HCT116 (cell line): ENCODE results near the gene ASPG. TPM values are rescaled to one million over a fixed set of nuclear protein-coding genes. Genes with fewer than 3 reads are reported as not detected.

Source experiments
- ATAC-seq: fragments of 200-7000 bp; cut with Tn5 transposase; 2 replicates; pipeline ENCODE4 v1.9.1; 2020; ENCODE audit warnings: mild to moderate bottlenecking, moderate library complexity
- BruUV-seq: library from RNA; stranded (reverse); fragments of 400-500 nt; replicated peaks from 2 replicates; lab custom pipeline; 2021; lab: Mats Ljungman, UMichigan
- CTCF ChIA-PET: fragments of 300-600 bp; sonication (Branson Sonifier 250); formaldehyde crosslinking; loops from one replicate; lab custom pipeline; 2021; ENCODE audit warnings: antibody characterized with exemption; lab: Charles Lee
- POLR2A ChIA-PET: fragments of 300-600, 350-600 bp; sonication (Branson Sonifier 250); formaldehyde crosslinking; loops from one replicate; lab custom pipeline; 2021; ENCODE audit warnings: antibody characterized with exemption; lab: Charles Lee
- RAD21 ChIA-PET, 2 experiments: fragments of 300-600 bp; sonication (Branson Sonifier 250); formaldehyde crosslinking; loops; one replicate each; lab custom pipeline; 2023; ENCODE audit warnings: low total read pairs in 2 of 2; ENCODE audit not compliant: uncharacterized antibody in 2 of 2, unreplicated experiment in 2 of 2, low non-redundant PET in 1 of 2; lab: Charles Lee
- DNase-seq: peaks from one replicate; pipeline ENCODE4 v3.0.0-alpha.2; 2010; ENCODE audit warnings: low read depth, low spot score
- H2AFZ ChIP-seq: fragments of 200-600 bp; shearing (Covaris generic), sonication (generic); 2 replicates; pipeline ENCODE4 v1.6.1; 2017; ENCODE audit warnings: low read depth, mixed run types, mixed read lengths, antibody characterized with exemption, low read length; ENCODE audit not compliant: poor library complexity, severe bottlenecking
- H3K27ac ChIP-seq: 2 replicates; pipeline ENCODE4 v1.5.1; 2012; ENCODE audit warnings: low read depth, low read length
- H3K27me3 ChIP-seq: fragments of 200-600 bp; sonication (generic); 2 replicates; pipeline ENCODE4 v1.6.1; 2016; ENCODE audit warnings: mixed run types, low read length, mixed read lengths; ENCODE audit not compliant: insufficient read depth
- H3K36me3 ChIP-seq, 2 experiments: fragments of 200-500 bp in 1 of 2; fragments of 200-600 bp in 1 of 2; sonication (Bioruptor generic) in 1 of 2; sonication (generic) in 1 of 2; 2 replicates each; pipeline versions ENCODE4 v1.5.1 to v1.6.1; 2014 to 2016; ENCODE audit warnings: low read length in 2 of 2, inconsistent platforms in 1 of 2, mixed read lengths in 1 of 2, mixed run types in 1 of 2; ENCODE audit not compliant: insufficient read depth in 2 of 2, control insufficient read depth in 1 of 2
- H3K4me1 ChIP-seq, 2 experiments: fragments of 200-600 bp in 1 of 2; sonication (generic) in 1 of 2; 2 replicates each; pipeline versions ENCODE4 v1.5.1 to v1.6.1; 2012 to 2017; ENCODE audit warnings: low read length in 2 of 2, inconsistent platforms in 1 of 2, mild to moderate bottlenecking in 1 of 2, mixed read lengths in 1 of 2, mixed run types in 1 of 2, moderate library complexity in 1 of 2; ENCODE audit not compliant: insufficient read depth in 2 of 2, control insufficient read depth in 1 of 2
- H3K4me2 ChIP-seq: fragments of 200-600 bp; sonication (generic); 2 replicates; pipeline ENCODE4 v1.6.1; 2017; ENCODE audit warnings: mixed run types, low read length, mixed read lengths
- H3K4me3 ChIP-seq, 2 experiments: fragments of 200-600 bp in 1 of 2; sonication (generic) in 1 of 2; replicated peaks in 1 of 2; 2 replicates each; pipeline ENCODE4 v1.5.1; 2011 to 2016; ENCODE audit warnings: low read length in 2 of 2, control low read depth in 1 of 2, low read depth in 1 of 2, mild to moderate bottlenecking in 1 of 2, mixed read lengths in 1 of 2, mixed run types in 1 of 2
- H3K79me2 ChIP-seq: fragments of 200-600 bp; sonication (generic); 2 replicates; pipeline ENCODE4 v1.6.1; 2017; ENCODE audit warnings: mild to moderate bottlenecking, mixed run types, low read length, moderate library complexity, mixed read lengths; ENCODE audit not compliant: insufficient read depth
- H3K9ac ChIP-seq: fragments of 200-600 bp; sonication (generic); 2 replicates; pipeline ENCODE4 v1.6.1; 2016; ENCODE audit warnings: low read length, mixed read lengths
- H3K9me2 ChIP-seq: fragments of 200-600 bp; sonication (generic), shearing (Covaris generic); 2 replicates; pipeline ENCODE4 v1.6.1; 2017; ENCODE audit warnings: mixed run types, mild to moderate bottlenecking, moderate library complexity; ENCODE audit not compliant: insufficient read depth
- H3K9me3 ChIP-seq, 2 experiments: fragments of 200-500 bp in 1 of 2; fragments of 200-600 bp in 1 of 2; sonication (Bioruptor generic) in 1 of 2; sonication (generic) in 1 of 2; 2 replicates each; pipeline ENCODE4 v1.6.1; 2014 to 2017; ENCODE audit warnings: low read length in 2 of 2, mixed read lengths in 2 of 2, inconsistent platforms in 1 of 2, low read depth in 1 of 2, mild to moderate bottlenecking in 1 of 2, mixed run types in 1 of 2, moderate library complexity in 1 of 2; ENCODE audit not compliant: control insufficient read depth in 1 of 2, insufficient read depth in 1 of 2
- H4K20me1 ChIP-seq: fragments of 200-600 bp; sonication (generic), shearing (Covaris generic); 2 replicates; pipeline ENCODE4 v1.6.1; 2017; ENCODE audit warnings: mixed run types, mild to moderate bottlenecking, moderate library complexity; ENCODE audit not compliant: insufficient read depth
- ATF3 ChIP-seq: IDR thresholded peaks from 2 replicates; pipeline ENCODE4 v1.6.1; 2012
- CBX3 ChIP-seq: IDR thresholded peaks from 2 replicates; pipeline ENCODE4 v1.6.1; 2012; ENCODE audit warnings: low read depth
- CEBPB ChIP-seq: IDR thresholded peaks from 2 replicates; pipeline ENCODE4 v1.6.1; 2012; ENCODE audit warnings: low read depth
- CTCF ChIP-seq, 3 experiments: fragments of 200-600 bp in 1 of 3; sonication (generic) in 1 of 3; IDR thresholded peaks in 2 of 3; conservative IDR thresholded peaks in 1 of 3; 2 replicates each; pipeline ENCODE4 v1.5.1; 2012 to 2017; ENCODE audit warnings: low read depth in 2 of 3, low read length in 2 of 3, antibody characterized with exemption in 1 of 3, borderline replicate concordance in 1 of 3, control low read depth in 1 of 3, mild to moderate bottlenecking in 1 of 3, mixed read lengths in 1 of 3, mixed run types in 1 of 3, moderate library complexity in 1 of 3; ENCODE audit not compliant: insufficient read depth in 1 of 3
- EGR1 ChIP-seq: IDR thresholded peaks from 2 replicates; pipeline ENCODE4 v1.6.1; 2012; ENCODE audit warnings: low read depth
- ELF1 ChIP-seq: IDR thresholded peaks from 2 replicates; pipeline ENCODE4 v1.6.1; 2012; ENCODE audit warnings: low read depth, borderline replicate concordance
- EZH2phosphoT487 ChIP-seq: fragments of 200-600 bp; IDR thresholded peaks from 2 replicates; pipeline ENCODE4 v1.6.1; 2018; ENCODE audit warnings: antibody characterized with exemption, borderline replicate concordance
- FOSL1 ChIP-seq: IDR thresholded peaks from 2 replicates; pipeline ENCODE4 v1.6.1; 2012; ENCODE audit warnings: low read depth
- JUND ChIP-seq: IDR thresholded peaks from 2 replicates; pipeline ENCODE4 v1.6.1; 2012
- MAX ChIP-seq: IDR thresholded peaks from 2 replicates; pipeline ENCODE4 v1.6.1; 2012
- POLR2A ChIP-seq: IDR thresholded peaks from 2 replicates; pipeline ENCODE4 v1.7.0; 2011; ENCODE audit warnings: borderline replicate concordance; ENCODE audit not compliant: insufficient read depth, insufficient read length; ENCODE audit errors: extremely low read depth
- POLR2AphosphoS5 ChIP-seq: IDR thresholded peaks from 2 replicates; pipeline ENCODE4 v1.6.1; 2011; ENCODE audit warnings: mild to moderate bottlenecking, low read depth, low read length, moderate library complexity
- REST ChIP-seq: IDR thresholded peaks from 2 replicates; pipeline ENCODE4 v1.6.1; 2012; ENCODE audit warnings: low read depth
- SIN3A ChIP-seq: IDR thresholded peaks from 2 replicates; pipeline ENCODE4 v1.6.1; 2012; ENCODE audit warnings: low read depth
- SP1 ChIP-seq: IDR thresholded peaks from 2 replicates; pipeline ENCODE4 v1.6.1; 2012; ENCODE audit warnings: low read depth
- SRF ChIP-seq: IDR thresholded peaks from 2 replicates; pipeline ENCODE4 v1.6.1; 2012; ENCODE audit warnings: low read depth
- TCF7L2 ChIP-seq: IDR thresholded peaks from 2 replicates; pipeline ENCODE4 v1.7.0; 2011; ENCODE audit warnings: borderline replicate concordance, inconsistent platforms; ENCODE audit not compliant: insufficient read depth, insufficient read length; ENCODE audit errors: extremely low read depth
- YY1 ChIP-seq: IDR thresholded peaks from 2 replicates; pipeline ENCODE4 v1.6.1; 2011; ENCODE audit warnings: low read length, low read depth, moderate library complexity, mild to moderate bottlenecking; ENCODE audit not compliant: insufficient replicate concordance; ENCODE audit errors: extremely low read depth
- ZFX ChIP-seq: fragments of 450-650 bp; IDR thresholded peaks from 2 replicates; pipeline ENCODE4 v1.6.1; 2017
- intact Hi-C: fragments of 100-400 bp; cut with micrococcal nuclease; formaldehyde crosslinking; loops from 2 replicates; pipeline ENCODE4 v1.10.0; 2022
- total RNA-seq: library from RNA; stranded (reverse); gene quantifications from one replicate; pipeline ENCODE4 v1.2.1, GENCODE V29; 2021; ENCODE audit not compliant: unreplicated experiment

Gene ASPG
- total RNA-seq, 1 experiment from 2014 or later = not detected

GRCh38 chr14:104087981-104088850, 2.7 kb downstream of the ASPG start:
- POLR2A ChIA-PET = no interaction called here
- DNase-seq (no peak), ATAC-seq (no peak)
- Histone ChIP-seq H3K27me3 (no peaks in the 10 kb centered on the region), H2AFZ (no peak overlapping the region), H3K9ac (no peak overlapping the region), H3K9me3 (no peaks in the 10 kb centered on the region), H3K4me2 (no peak overlapping the region), H3K27ac (no peak overlapping the region), H3K4me1 (no peaks in the 10 kb centered on the region), H3K79me2 (no peaks in the 10 kb centered on the region), H3K36me3 (no peaks in the 10 kb centered on the region), H3K4me3 (no peak overlapping the region), H4K20me1 (no peaks in the 10 kb centered on the region), H3K9me2 (no peaks in the 10 kb centered on the region)
- CTCF ChIA-PET = interaction anchor here (1.1 to 1.4 kb wide), 2 partner anchors 9 to 10 kb away, joined by 3 to 5 read pairs; no protein-coding TSS in a partner anchor
- RAD21 ChIA-PET = no interaction called here
- no TSS peak for BruUV-seq
- intact Hi-C loops = no loop called here
- TF ChIP-seq TCF7L2 = no peak
- TF ChIP-seq EGR1 = no peak
- TF ChIP-seq ATF3 = no peak
- TF ChIP-seq ZFX = no peak
- TF ChIP-seq SP1 = no peak
- no peak for TF ChIP-seq SRF
- TF ChIP-seq CEBPB = no peak
- no peak for TF ChIP-seq EZH2phosphoT487
- TF ChIP-seq POLR2A = no peak
- no peak for TF ChIP-seq FOSL1
- no peak for TF ChIP-seq MAX
- no peak for TF ChIP-seq SIN3A
- TF ChIP-seq YY1 = no peak
- TF ChIP-seq POLR2AphosphoS5 = no peak
- no peak for TF ChIP-seq REST
- TF ChIP-seq CBX3 = no peak
- no peak for TF ChIP-seq JUND
- no peak for TF ChIP-seq ELF1
- TF ChIP-seq CTCF (IDR thresholded peaks at IDR 0.05 in 2 of 3, conservative IDR thresholded peaks at IDR 0.05 in 1 of 3; ENCODE audit: borderline replicate concordance in 1 of 3, insufficient read depth in 1 of 3, low read depth in 2 of 3, low read length in 2 of 3) = no peak
